GM12878 (cell line): ENCODE measurements around the gene GPR26. TPM values are rescaled to one million over a fixed set of nuclear protein-coding genes. Genes with fewer than 3 reads are reported as not detected.

Experiments used
- ATAC-seq: fragments of 200-7000 bp; cut with Tn5 transposase; 3 replicates; pipeline ENCODE4 v1.9.1; 2020; ENCODE audit warnings: mild to moderate bottlenecking, moderate library complexity
- BruUV-seq: library from RNA; stranded (reverse); fragments of 400-500 nt; replicated peaks from 2 replicates; lab custom pipeline; 2021; lab: Mats Ljungman, UMichigan
- CTCF ChIA-PET: fragments of 300-600 bp; sonication (Branson Sonifier 250); formaldehyde crosslinking; extraction: SDS; loops from one replicate; lab custom pipeline; 2021; ENCODE audit warnings: inconsistent platforms; lab: Yijun Ruan, JAX
- POLR2A ChIA-PET: fragments of 350-600 bp; formaldehyde crosslinking; extraction: SDS; loops from one replicate; lab custom pipeline; 2021; ENCODE audit warnings: inconsistent platforms; lab: Charles Lee
- RAD21 ChIA-PET: fragments of 300-600 bp; sonication (Branson Sonifier 250); formaldehyde crosslinking; loops from one replicate; lab custom pipeline; 2023; ENCODE audit warnings: antibody characterized with exemption; ENCODE audit not compliant: unreplicated experiment; lab: Charles Lee
- SMC1A ChIA-PET: fragments of 300-600 bp; sonication (Branson Sonifier 250); formaldehyde crosslinking; loops from one replicate; lab custom pipeline; 2023; ENCODE audit not compliant: unreplicated experiment, uncharacterized antibody; lab: Charles Lee
- DNase-seq: peaks from one replicate; pipeline ENCODE4 v3.0.0-alpha.2; 2011; ENCODE audit warnings: low read depth, low spot score
- FAIRE-seq: peaks from 3 replicates; lab custom pipeline; 2011; peaks lifted over from hg19 to GRCh38; lab: Jason Lieb, UNC
- H2AFZ ChIP-seq: 2 replicates; pipeline ENCODE4 v1.6.0; 2011; ENCODE audit warnings: low read depth, low read length, control low read depth; ENCODE audit not compliant: control insufficient read depth
- H3K27ac ChIP-seq: 2 replicates; pipeline ENCODE4 v1.5.1; 2011; ENCODE audit warnings: control low read depth; ENCODE audit not compliant: control insufficient read depth, insufficient read depth
- H3K27me3 ChIP-seq, 2 experiments: replicated peaks in 1 of 2; 2 replicates each; pipeline versions ENCODE4 v1.6.0 to v1.6.1; 2011; ENCODE audit warnings: low read length in 1 of 2; ENCODE audit not compliant: control insufficient read depth in 2 of 2, insufficient read depth in 2 of 2
- H3K36me3 ChIP-seq, 2 experiments: 2 replicates each; pipeline ENCODE4 v1.5.1; 2011; ENCODE audit warnings: low read length in 1 of 2; ENCODE audit not compliant: control insufficient read depth in 2 of 2, insufficient read depth in 2 of 2
- H3K4me1 ChIP-seq: 2 replicates; pipeline ENCODE4 v1.6.1; 2011; ENCODE audit warnings: mild to moderate bottlenecking, low read length, moderate library complexity, mixed read lengths; ENCODE audit not compliant: control insufficient read depth, insufficient read depth
- H3K4me2 ChIP-seq: 2 replicates; pipeline ENCODE4 v1.6.0; 2011; ENCODE audit warnings: control low read depth; ENCODE audit not compliant: control insufficient read depth, insufficient read depth
- H3K4me3 ChIP-seq: fragments of 200-600 bp; sonication (generic); 2 replicates; pipeline ENCODE4 v1.5.1; 2016
- H3K79me2 ChIP-seq: 2 replicates; pipeline ENCODE4 v1.6.0; 2011; ENCODE audit warnings: low read length; ENCODE audit not compliant: control insufficient read depth, insufficient read depth
- H3K9ac ChIP-seq: 2 replicates; pipeline ENCODE4 v1.8.0; 2011; ENCODE audit warnings: low read length, control low read depth, mixed read lengths; ENCODE audit not compliant: control insufficient read depth, insufficient read depth
- H3K9me3 ChIP-seq: replicated peaks from 3 replicates; pipeline ENCODE4 v1.5.1; 2011; ENCODE audit warnings: mild to moderate bottlenecking, low read length; ENCODE audit not compliant: control insufficient read depth, insufficient read depth
- H4K20me1 ChIP-seq: 2 replicates; pipeline ENCODE4 v1.6.0; 2011; ENCODE audit not compliant: control insufficient read depth, insufficient read depth
- JUND ChIP-seq: IDR thresholded peaks from 2 replicates; pipeline ENCODE4 v1.6.1; 2012; ENCODE audit warnings: low read depth, mild to moderate bottlenecking, low read length, improper control_type of control experiment, moderate library complexity
- POU2F2 ChIP-seq: IDR thresholded peaks from 3 replicates; pipeline ENCODE4 v1.6.1; 2011; ENCODE audit warnings: low read depth, mild to moderate bottlenecking, low read length, borderline replicate concordance
- RAD51 ChIP-seq: fragments of 450-650 bp; IDR thresholded peaks from 2 replicates; pipeline ENCODE4 v1.6.1; 2016; ENCODE audit warnings: moderate library complexity, mild to moderate bottlenecking, inconsistent platforms
- RB1 ChIP-seq: fragments of 450-650 bp; formaldehyde crosslinking; IDR thresholded peaks from 2 replicates; pipeline ENCODE4 v1.6.1; 2017; ENCODE audit warnings: mild to moderate bottlenecking, borderline replicate concordance
- RBBP5 ChIP-seq: fragments of 200-600 bp; sonication (generic); conservative IDR thresholded peaks from 2 replicates; pipeline ENCODE4 v1.6.1; 2016
- RELA ChIP-seq: fragments of 450-650 bp; IDR thresholded peaks from 2 replicates; pipeline ENCODE4 v1.8.0; 2014; ENCODE audit warnings: borderline replicate concordance; ENCODE audit not compliant: partially characterized antibody
- WRNIP1 ChIP-seq: IDR thresholded peaks from 2 replicates; pipeline ENCODE4 v1.6.1; 2011; ENCODE audit warnings: low read depth, low read length, improper control_type of control experiment, borderline replicate concordance
- WGBS: methylation state at CpG from one replicate; pipeline ENCODE4 v1.1.6; 2016; ENCODE audit warnings: low lambda C conversion rate; ENCODE audit not compliant: insufficient replicate concordance, insufficient coverage; ENCODE audit errors: missing lambda C conversion rate; 5-methylcytosine and 5-hydroxymethylcytosine counted together
- in situ Hi-C: fragments of 300-500 bp; cut with MboI; formaldehyde crosslinking; loops from 9 replicates; pipeline ENCODE4 v1.14.3; 2018; ENCODE audit warnings: mixed read lengths
- intact Hi-C: fragments of 100-400 bp; cut with micrococcal nuclease; formaldehyde crosslinking; loops from one replicate; pipeline ENCODE4 v1.14.2; 2022; ENCODE audit not compliant: unreplicated experiment
- polyA plus RNA-seq, 11 experiments: library from polyadenylated mRNA; depleted of rRNA in 4 of 11; unstranded in 6 of 11; stranded (reverse) in 5 of 11; fragments of >200 nt; fragmentation: Nextera tagmentation in 4 of 11; fragmentation: Illumina TruSeq in 1 of 11; extraction: Ambion mirVana in 4 of 11; extraction: Trizol in 1 of 11; gene quantifications; 1 replicate in 1 of 11; 2 replicates in 10 of 11; pipeline versions ENCODE4 v1.2.1 to v1.2.3, GENCODE V29; 2011 to 2016; ENCODE audit warnings: inconsistent platforms in 2 of 11, missing spikeins in 2 of 11, low read depth in 1 of 11
- total RNA-seq, 4 experiments: library from RNA; depleted of rRNA in 3 of 4; stranded (reverse); fragments of >200 nt in 3 of 4; fragmentation: Illumina TruSeq in 1 of 4; extraction: Trizol in 1 of 4; gene quantifications; 2 replicates each; pipeline versions ENCODE4 v1.2.1 to v1.2.3, GENCODE V29; 2013 to 2021
- TF ChIP-seq, protein P1 (sequence below), 3 experiments: IDR thresholded peaks in 2 of 3; conservative IDR thresholded peaks in 1 of 3; 2 replicates each; pipeline ENCODE4 v1.5.1; 2011; ENCODE audit warnings: low read depth in 3 of 3, low read length in 3 of 3, mild to moderate bottlenecking in 3 of 3, control low read depth in 2 of 3, moderate library complexity in 2 of 3, inconsistent platforms in 1 of 3, mixed read lengths in 1 of 3; ENCODE audit not compliant: control insufficient read depth in 2 of 3, insufficient read depth in 1 of 3; ENCODE audit errors: extremely low read depth in 1 of 3
- TF ChIP-seq, protein P2 (sequence below): IDR thresholded peaks from 2 replicates; pipeline ENCODE4 v1.6.1; 2011; ENCODE audit warnings: low read depth, mild to moderate bottlenecking, low read length, moderate library complexity, borderline replicate concordance; ENCODE audit errors: extremely low read depth

The GPR26 gene
- total and polyA plus RNA-seq, 10 of the 15 experiments (the other 5 are each of a cell fraction or from before 2014, with no cell fraction given) = 0.01 to 0.03 TPM; not detected in 8

DNA sequence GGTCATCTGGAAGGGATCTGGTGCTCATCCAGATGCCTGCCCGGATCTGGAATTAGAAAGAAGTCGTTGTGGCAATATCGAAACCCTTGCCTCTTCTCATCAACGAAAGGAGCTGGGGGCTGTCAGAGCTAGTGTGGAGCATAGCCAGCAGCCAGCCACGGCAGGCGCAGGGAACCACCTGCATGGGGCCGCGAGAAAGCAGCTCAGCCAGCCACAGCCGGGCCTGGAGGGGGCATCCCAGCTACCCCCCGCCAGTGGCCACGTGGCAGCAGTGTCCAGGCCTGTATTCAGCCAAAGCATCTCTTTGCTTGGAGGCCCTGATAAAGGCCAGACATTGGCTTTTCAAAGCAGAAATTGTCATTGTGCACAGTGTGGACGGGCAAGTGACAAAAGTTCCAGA lies 19.1 kb downstream of the GPR26 start:
- FAIRE-seq (no peak), ATAC-seq (no peak), DNase-seq (no peak)
- peaks cover 2 to 3% of the 10 kb centered on the region in 2 experiments; a peak in 3 of 4 replicates for H3K27me3 ChIP-seq
- no TSS peak for BruUV-seq
- no peak overlapping the region for H3K9ac ChIP-seq
- ChIA-PET RAD21 (no interaction called here), POLR2A (interaction anchor here (0.5 kb wide), 1 partner anchor 1247 kb away, joined by 3 read pairs; no protein-coding TSS in a partner anchor), SMC1A (interaction anchor here (0.7 kb wide), 1 partner anchor 14 kb away, joined by 3 read pairs; no protein-coding TSS in a partner anchor), CTCF (no interaction called here)
- no peak overlapping the region for H3K4me3 ChIP-seq
- H3K4me2 ChIP-seq = no peak overlapping the region
- intact Hi-C loops (no loop called here), in situ Hi-C loops (no loop called here)
- no peaks in the 10 kb centered on the region for H4K20me1 ChIP-seq
- no peaks in the 10 kb centered on the region for H3K4me1 ChIP-seq
- 19% methylated on average over 12 of the region's 12 CpGs for WGBS
- no peaks in the 10 kb centered on the region for H3K36me3 ChIP-seq
- no peaks in the 10 kb centered on the region for H3K9me3 ChIP-seq
- no peaks in the 10 kb centered on the region for H3K79me2 ChIP-seq
- H3K27ac ChIP-seq = no peak overlapping the region
- TF ChIP-seq JUND = no peak
- no peak for TF ChIP-seq WRNIP1
- no peak for TF ChIP-seq POU2F2
- TF ChIP-seq, all 136 proteins: peak for 0
- H2AFZ ChIP-seq = no peak overlapping the region

DNA sequence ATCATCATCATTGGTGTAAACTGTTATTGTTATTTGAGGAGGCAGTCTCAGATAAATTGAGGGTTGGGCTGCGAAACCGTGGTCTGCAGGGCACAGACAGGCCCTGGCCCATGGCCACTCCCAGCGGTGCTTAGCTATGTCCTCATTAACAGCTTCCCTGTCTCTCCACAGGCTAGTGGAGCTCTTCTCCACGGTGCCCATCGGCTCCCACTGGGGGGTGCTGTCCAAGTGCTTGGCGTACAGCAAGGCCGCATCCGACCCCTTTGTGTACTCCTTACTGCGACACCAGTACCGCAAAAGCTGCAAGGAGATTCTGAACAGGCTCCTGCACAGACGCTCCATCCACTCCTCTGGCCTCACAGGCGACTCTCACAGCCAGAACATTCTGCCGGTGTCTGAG lies 21.6 kb downstream of the GPR26 start:
- FAIRE-seq = no peak
- H3K4me2 ChIP-seq = no peak overlapping the region

More for the DNA sequence above, 21.6 kb downstream of the GPR26 start:
- no peaks in the 10 kb centered on the region for H3K36me3 ChIP-seq
- ChIA-PET CTCF (interaction anchor here (0.6 to 1.8 kb wide), 7 partner anchors 14 to 279 kb away, joined by 3 to 6 read pairs (median 3); no protein-coding TSS in a partner anchor), RAD21 (interaction anchor here (1.0 to 1.5 kb wide), 2 partner anchors 12 to 13 kb away, joined by 3 read pairs; no protein-coding TSS in a partner anchor), POLR2A (no interaction called here), SMC1A (interaction anchor here (0.7 kb wide), 1 partner anchor 178 kb away, joined by 3 read pairs; no protein-coding TSS in a partner anchor)
- no peak overlapping the region for H3K27ac ChIP-seq
- no peaks in the 10 kb centered on the region for H3K79me2 ChIP-seq
- no peak overlapping the region for H2AFZ ChIP-seq
- intact Hi-C loops (no loop called here), in situ Hi-C loops (no loop called here)
- WGBS = 30% methylated on average over 13 of the region's 13 CpGs
- no peak for DNase-seq
- no peak overlapping the region for H3K9ac ChIP-seq
- peak; percentile 38; the same call in 1 of the 3 replicates for ATAC-seq
- H3K9me3 ChIP-seq = no peaks in the 10 kb centered on the region
- no peaks in the 10 kb centered on the region for H4K20me1 ChIP-seq
- TF ChIP-seq, protein P1, sequence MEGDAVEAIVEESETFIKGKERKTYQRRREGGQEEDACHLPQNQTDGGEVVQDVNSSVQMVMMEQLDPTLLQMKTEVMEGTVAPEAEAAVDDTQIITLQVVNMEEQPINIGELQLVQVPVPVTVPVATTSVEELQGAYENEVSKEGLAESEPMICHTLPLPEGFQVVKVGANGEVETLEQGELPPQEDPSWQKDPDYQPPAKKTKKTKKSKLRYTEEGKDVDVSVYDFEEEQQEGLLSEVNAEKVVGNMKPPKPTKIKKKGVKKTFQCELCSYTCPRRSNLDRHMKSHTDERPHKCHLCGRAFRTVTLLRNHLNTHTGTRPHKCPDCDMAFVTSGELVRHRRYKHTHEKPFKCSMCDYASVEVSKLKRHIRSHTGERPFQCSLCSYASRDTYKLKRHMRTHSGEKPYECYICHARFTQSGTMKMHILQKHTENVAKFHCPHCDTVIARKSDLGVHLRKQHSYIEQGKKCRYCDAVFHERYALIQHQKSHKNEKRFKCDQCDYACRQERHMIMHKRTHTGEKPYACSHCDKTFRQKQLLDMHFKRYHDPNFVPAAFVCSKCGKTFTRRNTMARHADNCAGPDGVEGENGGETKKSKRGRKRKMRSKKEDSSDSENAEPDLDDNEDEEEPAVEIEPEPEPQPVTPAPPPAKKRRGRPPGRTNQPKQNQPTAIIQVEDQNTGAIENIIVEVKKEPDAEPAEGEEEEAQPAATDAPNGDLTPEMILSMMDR (IDR thresholded peaks at IDR 0.05 in 2 of 3, conservative IDR thresholded peaks at IDR 0.05 in 1 of 3; ENCODE audit: control insufficient read depth in 2 of 3, extremely low read depth in 1 of 3, insufficient read depth in 1 of 3, low read depth in 3 of 3, low read length in 3 of 3) = 0 out of 6 replicates have a peak, but pooled peaks of 1 of the 3 experiments have one; percentile 1
- no peak for TF ChIP-seq RAD51
- no peak for TF ChIP-seq RELA
- no peak for TF ChIP-seq RBBP5
- TF ChIP-seq RB1 = no peak
- TF ChIP-seq, protein P2, sequence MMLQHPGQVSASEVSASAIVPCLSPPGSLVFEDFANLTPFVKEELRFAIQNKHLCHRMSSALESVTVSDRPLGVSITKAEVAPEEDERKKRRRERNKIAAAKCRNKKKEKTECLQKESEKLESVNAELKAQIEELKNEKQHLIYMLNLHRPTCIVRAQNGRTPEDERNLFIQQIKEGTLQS = no peak
- H3K27me3 ChIP-seq = peaks cover 2 to 3% of the 10 kb centered on the region in 2 experiments; a peak in 3 of 4 replicates
- BruUV-seq = no TSS peak
- H3K4me3 ChIP-seq = no peak overlapping the region
- no peaks in the 10 kb centered on the region for H3K4me1 ChIP-seq
